Esophagus (tissue), 2 donors: ENCODE measurements around the gene ABAT. TPM values are rescaled to one million over a fixed set of nuclear protein-coding genes. Genes with fewer than 3 reads are reported as not detected.
"Not testable (repeated sequence)": the region's sequence is repeated elsewhere in the genome, so short reads cannot be mapped to it uniquely, and the experiment has no call there.

Experiments
- H3K27ac ChIP-seq, 2 donors: one replicate each; pipeline ENCODE4 v1.5.1; 2013; ENCODE audit warnings: low read depth in 2 of 2, mild to moderate bottlenecking in 2 of 2, inconsistent platforms in 1 of 2, low read length in 1 of 2, moderate library complexity in 1 of 2
- H3K27me3 ChIP-seq, 2 donors: one replicate each; pipeline ENCODE4 v1.6.1; 2013; ENCODE audit warnings: low read length in 2 of 2, control low read depth in 1 of 2, mild to moderate bottlenecking in 1 of 2; ENCODE audit not compliant: insufficient read depth in 2 of 2, control insufficient read depth in 1 of 2
- H3K36me3 ChIP-seq, 2 donors: one replicate each; pipeline ENCODE4 v1.6.1; 2013; ENCODE audit warnings: low read length in 1 of 2; ENCODE audit not compliant: control insufficient read depth in 2 of 2, insufficient read depth in 2 of 2
- H3K4me1 ChIP-seq, 2 donors: one replicate each; pipeline ENCODE4 v1.6.1; 2013; ENCODE audit warnings: low read length in 1 of 2; ENCODE audit not compliant: control insufficient read depth in 2 of 2, insufficient read depth in 2 of 2
- H3K4me3 ChIP-seq, 2 donors: one replicate each; pipeline ENCODE4 v1.5.1; 2013; ENCODE audit warnings: low read length in 2 of 2, mild to moderate bottlenecking in 2 of 2, low read depth in 1 of 2, moderate library complexity in 1 of 2
- H3K9me3 ChIP-seq, 2 donors: one replicate each; pipeline ENCODE4 v1.6.1; 2013; ENCODE audit warnings: mild to moderate bottlenecking in 2 of 2, low read depth in 1 of 2, low read length in 1 of 2, moderate library complexity in 1 of 2; ENCODE audit not compliant: control insufficient read depth in 2 of 2, insufficient read depth in 1 of 2
- WGBS, 2 donors: extraction: QIAGEN DNeasy Blood & Tissue Kit; methylation state at CpG; one replicate each; pipeline ENCODE4 v1.1.7; 2013; 5-methylcytosine and 5-hydroxymethylcytosine counted together
- polyA plus RNA-seq, 2 donors: library from polyadenylated mRNA; stranded (reverse); fragments of 200-250 nt; gene quantifications; one replicate each; pipeline ENCODE4 v1.2.3, GENCODE V29; 2013
- donor health status: healthy with polysubstance abuse.
- donor health status: Bipolar disorder and iron deficiency.

ABAT gene
- polyA plus RNA-seq, 2 donors: 4.6 to 9.5 TPM

GRCh38 chr16:8785408-8785807 is 111.0 kb downstream of the ABAT start:
- Histone ChIP-seq H3K4me1 (no peaks in the 10 kb centered on the region), H3K9me3 (no peaks in the 10 kb centered on the region), H3K4me3 (no peak overlapping the region), H3K27ac (no peak overlapping the region), H3K36me3 (no peaks in the 10 kb centered on the region), H3K27me3 (no peaks in the 10 kb centered on the region)
- 78 to 83% methylated on average over 6 of the region's 6 CpGs for WGBS, 2 donors

- not testable (repeated sequence) for H3K36me3 ChIP-seq, H3K9me3 ChIP-seq, H3K4me3 ChIP-seq, H3K27ac ChIP-seq, H3K27me3 ChIP-seq, H3K4me1 ChIP-seq
- WGBS, 2 donors: 86 to 88% methylated on average over 11 of the region's 11 CpGs
Measured at GRCh38 chr16:8786316-8786715, 111.9 kb downstream of the ABAT start.

- H3K27me3 ChIP-seq: no peaks in the 10 kb centered on the region
- 75 to 84% methylated on average over 8 of the region's 8 CpGs for WGBS, 2 donors
- H3K4me3 ChIP-seq: no peak overlapping the region
- H3K4me1 ChIP-seq: no peaks in the 10 kb centered on the region
- H3K36me3 ChIP-seq: no peaks in the 10 kb centered on the region
- no peaks in the 10 kb centered on the region for H3K9me3 ChIP-seq
- no peak overlapping the region for H3K27ac ChIP-seq
Measured at GRCh38 chr16:8788578-8789172, 114.3 kb downstream of the ABAT start.

GRCh38 chr16:8795091-8795490 is 120.7 kb downstream of the ABAT start:
- WGBS, 2 donors: 89 to 90% methylated on average over 8 of the region's 8 CpGs
- no peaks in the 10 kb centered on the region for H3K27me3 ChIP-seq
- H3K4me1 ChIP-seq: peaks cover 0 to 7% of the 10 kb centered on the region in 2 donors
- no peaks in the 10 kb centered on the region for H3K36me3 ChIP-seq
- H3K4me3 ChIP-seq: no peak overlapping the region
- H3K27ac ChIP-seq: no peak overlapping the region
- no peaks in the 10 kb centered on the region for H3K9me3 ChIP-seq

GRCh38 chr16:8795818-8796217 is 121.4 kb downstream of the ABAT start:
- Histone ChIP-seq H3K9me3 (no peaks in the 10 kb centered on the region), H3K4me1 (peaks cover 0 to 7% of the 10 kb centered on the region in 2 donors), H3K36me3 (no peaks in the 10 kb centered on the region), H3K27me3 (no peaks in the 10 kb centered on the region), H3K4me3 (no peak overlapping the region), H3K27ac (no peak overlapping the region)
- 93 to 94% methylated on average over 10 of the region's 10 CpGs for WGBS, 2 donors

- peaks cover 0 to 7% of the 10 kb centered on the region in 2 donors for H3K4me1 ChIP-seq
- H3K4me3 ChIP-seq: peak overlapping the region; percentile 80 to 100
- H3K36me3 ChIP-seq: no peaks in the 10 kb centered on the region
- WGBS, 2 donors: 39 to 42% methylated on average over 14 of the region's 14 CpGs
- H3K27ac ChIP-seq: peak overlapping the region; percentile 50 to 88
- H3K9me3 ChIP-seq: no peaks in the 10 kb centered on the region
- H3K27me3 ChIP-seq: no peaks in the 10 kb centered on the region
Measured at GRCh38 chr16:8796469-8797363, 122.3 kb downstream of the ABAT start.

GRCh38 chr16:8797364-8798173 is 123.2 kb downstream of the ABAT start, which contains the start of the genes PMM2 and TMEM186:
Gene PMM2, plus strand, starts transcription at chr16:8797839. Its CDS starts 44 bp downstream, at chr16:8797883.
Gene TMEM186, minus strand, starts transcription at chr16:8797639. Its CDS starts 25 bp downstream, at chr16:8797614.
- 0 to 1% methylated on average over 59 to 61 of the region's 61 CpGs for WGBS, 2 donors
- H3K27ac ChIP-seq: peak within 1 kb of the TSS; percentile 75 to 91
- no peaks in the 10 kb centered on the region for H3K27me3 ChIP-seq
- no peaks in the 10 kb centered on the region for H3K9me3 ChIP-seq
- H3K4me3 ChIP-seq: peak within 1 kb of the TSS; percentile 80 to 100
- peaks cover 2 to 4% of the 10 kb centered on the region in 2 donors for H3K36me3 ChIP-seq
- H3K4me1 ChIP-seq: peaks cover 0 to 7% of the 10 kb centered on the region in 2 donors

GRCh38 chr16:8798174-8798527 is 123.7 kb downstream of the ABAT start:
- no peaks in the 10 kb centered on the region for H3K27me3 ChIP-seq
- H3K4me3 ChIP-seq: peak overlapping the region; percentile 80 to 100
- peaks cover 7% of the 10 kb centered on the region in 2 donors for H3K36me3 ChIP-seq
- H3K4me1 ChIP-seq: peaks cover 0 to 7% of the 10 kb centered on the region in 2 donors
- 0 to 3% methylated on average over 6 of the region's 6 CpGs for WGBS, 2 donors
- H3K9me3 ChIP-seq: no peaks in the 10 kb centered on the region
- H3K27ac ChIP-seq: peak overlapping the region; percentile 75 to 91

- Histone ChIP-seq H3K9me3 (no peaks in the 10 kb centered on the region), H3K36me3 (peaks cover 7 to 10% of the 10 kb centered on the region in 2 donors), H3K4me1 (peaks cover 0 to 7% of the 10 kb centered on the region in 2 donors), H3K4me3 (peak overlapping the region; percentile 80 to 100), H3K27me3 (no peaks in the 10 kb centered on the region), H3K27ac (peak overlapping the region in 1 of 2 donors; percentile 91)
- 39 to 55% methylated on average over 7 of the region's 7 CpGs for WGBS, 2 donors
Measured at GRCh38 chr16:8798535-8799157, 124.2 kb downstream of the ABAT start.
